H9 (cell line): Measurements from ENCODE around the gene STIL. TPM values are rescaled to one million over a fixed set of nuclear protein-coding genes. Genes with fewer than 3 reads are reported as not detected.

Experiments
- DNase-seq: peaks from one replicate; pipeline ENCODE4 v3.0.0-alpha.2; 2017
- H2AFZ ChIP-seq: one replicate; pipeline ENCODE4 v1.6.1; 2013; ENCODE audit warnings: mild to moderate bottlenecking, low read length, control low read depth, moderate library complexity
- H2AK5ac ChIP-seq: 2 replicates; pipeline ENCODE4 v1.6.1; 2013; ENCODE audit warnings: low read length, control low read depth, mixed read lengths; ENCODE audit not compliant: insufficient read length
- H2BK120ac ChIP-seq: one replicate; pipeline ENCODE4 v1.6.1; 2013; ENCODE audit warnings: low read depth, mild to moderate bottlenecking, low read length, control low read depth, inconsistent platforms; ENCODE audit not compliant: poor library complexity, severe bottlenecking
- H2BK12ac ChIP-seq: 2 replicates; pipeline ENCODE4 v1.6.1; 2013; ENCODE audit warnings: low read length, control low read depth, mixed read lengths, low read depth; ENCODE audit not compliant: insufficient read length
- H2BK15ac ChIP-seq: 2 replicates; pipeline ENCODE4 v1.6.1; 2013; ENCODE audit warnings: low read depth, low read length, control low read depth
- H2BK20ac ChIP-seq: one replicate; pipeline ENCODE4 v1.6.1; 2013; ENCODE audit warnings: low read depth, mild to moderate bottlenecking, low read length, control low read depth, inconsistent platforms; ENCODE audit not compliant: poor library complexity, severe bottlenecking
- H2BK5ac ChIP-seq: 2 replicates; pipeline ENCODE4 v1.6.1; 2013; ENCODE audit warnings: low read length, control low read depth, mixed read lengths; ENCODE audit not compliant: insufficient read length
- H3K14ac ChIP-seq: 2 replicates; pipeline ENCODE4 v1.6.1; 2013; ENCODE audit warnings: low read length, control low read depth; ENCODE audit not compliant: insufficient read depth
- H3K18ac ChIP-seq: 2 replicates; pipeline ENCODE4 v1.6.1; 2013; ENCODE audit warnings: low read depth, mild to moderate bottlenecking, mixed read lengths, low read length, control low read depth; ENCODE audit not compliant: insufficient read length
- H3K23ac ChIP-seq: 2 replicates; pipeline ENCODE4 v1.6.1; 2013; ENCODE audit warnings: low read length, control low read depth, mixed read lengths, low read depth; ENCODE audit not compliant: insufficient read length
- H3K23me2 ChIP-seq: 2 replicates; pipeline ENCODE4 v1.6.1; 2013; ENCODE audit warnings: low read depth, mild to moderate bottlenecking, mixed read lengths, low read length, control low read depth; ENCODE audit not compliant: insufficient read length, poor library complexity, severe bottlenecking
- H3K27ac ChIP-seq: 2 replicates; pipeline ENCODE4 v1.5.1; 2013; ENCODE audit warnings: low read length, control low read depth, mixed read lengths, low read depth; ENCODE audit not compliant: insufficient read length
- H3K27me3 ChIP-seq: 2 replicates; pipeline ENCODE4 v1.6.1; 2013; ENCODE audit warnings: low read length, control low read depth, inconsistent platforms; ENCODE audit not compliant: insufficient read depth
- H3K4ac ChIP-seq: 2 replicates; pipeline ENCODE4 v1.6.1; 2013; ENCODE audit warnings: low read depth, mild to moderate bottlenecking, control low read depth, inconsistent platforms, low read length, moderate library complexity
- H3K4me1 ChIP-seq: 2 replicates; pipeline ENCODE4 v1.6.1; 2013; ENCODE audit warnings: low read length, control low read depth, inconsistent platforms; ENCODE audit not compliant: insufficient read depth
- H3K4me2 ChIP-seq: 2 replicates; pipeline ENCODE4 v1.6.1; 2013; ENCODE audit warnings: low read length, control low read depth, mixed read lengths; ENCODE audit not compliant: insufficient read length, insufficient read depth
- H3K56ac ChIP-seq: 2 replicates; pipeline ENCODE4 v1.6.1; 2013; ENCODE audit warnings: low read depth, mild to moderate bottlenecking, mixed read lengths, low read length, control low read depth; ENCODE audit not compliant: insufficient read length
- H3K79me1 ChIP-seq: 2 replicates; pipeline ENCODE4 v1.6.1; 2013; ENCODE audit warnings: low read depth, mild to moderate bottlenecking, moderate library complexity, low read length, control low read depth, inconsistent platforms; ENCODE audit not compliant: insufficient read depth, poor library complexity, severe bottlenecking
- H3K79me2 ChIP-seq: 2 replicates; pipeline ENCODE4 v1.6.1; 2013; ENCODE audit warnings: low read length, control low read depth, inconsistent platforms; ENCODE audit not compliant: insufficient read depth
- H3K9ac ChIP-seq: 2 replicates; pipeline ENCODE4 v1.6.1; 2013; ENCODE audit warnings: low read length, control low read depth, mixed read lengths; ENCODE audit not compliant: insufficient read length; ENCODE audit errors: extremely low read depth
- H3K9me3 ChIP-seq: one replicate; pipeline ENCODE4 v1.6.1; 2013; ENCODE audit warnings: low read depth, low read length, inconsistent platforms; ENCODE audit not compliant: control insufficient read depth
- H3T11ph ChIP-seq: one replicate; pipeline ENCODE4 v1.6.1; 2013; ENCODE audit warnings: mild to moderate bottlenecking, low read length, control low read depth, inconsistent platforms
- H4K20me1 ChIP-seq: one replicate; pipeline ENCODE4 v1.6.1; 2013; ENCODE audit not compliant: control insufficient read depth, insufficient read length, insufficient read depth
- H4K5ac ChIP-seq: 2 replicates; pipeline ENCODE4 v1.6.1; 2013; ENCODE audit warnings: low read depth, mild to moderate bottlenecking, mixed read lengths, low read length, control low read depth; ENCODE audit not compliant: insufficient read length
- H4K8ac ChIP-seq: replicated peaks from 2 replicates; pipeline ENCODE4 v1.6.1; 2013; ENCODE audit warnings: low read length, control low read depth, mixed read lengths, low read depth; ENCODE audit not compliant: insufficient read length
- H4K91ac ChIP-seq: 2 replicates; pipeline ENCODE4 v1.6.1; 2013; ENCODE audit warnings: low read depth, mild to moderate bottlenecking, moderate library complexity, mixed read lengths, low read length, control low read depth; ENCODE audit not compliant: insufficient read length
- H3K27ac Mint-ChIP-seq, 3 experiments: 2 replicates in 2 of 3; 3 replicates in 1 of 3; pipeline ENCODE4 v1.8.0; 2020 to 2021; ENCODE audit warnings: mixed read lengths in 3 of 3, mild to moderate bottlenecking in 1 of 3, moderate library complexity in 1 of 3
- H3K27me3 Mint-ChIP-seq: 2 replicates; pipeline ENCODE4 v1.8.0; 2021; ENCODE audit warnings: low read depth, mild to moderate bottlenecking, moderate library complexity, mixed read lengths
- H3K36me3 Mint-ChIP-seq, 3 experiments: 2 replicates in 2 of 3; 3 replicates in 1 of 3; pipeline ENCODE4 v1.8.0; 2020 to 2021; ENCODE audit warnings: low read depth in 3 of 3, mixed read lengths in 3 of 3; ENCODE audit not compliant: insufficient read depth in 1 of 3
- H3K4me1 Mint-ChIP-seq, 2 experiments: 2 replicates each; pipeline ENCODE4 v1.8.0; 2020; ENCODE audit warnings: mixed read lengths in 2 of 2
- H3K4me3 Mint-ChIP-seq, 2 experiments: 2 replicates in 1 of 2; 3 replicates in 1 of 2; pipeline ENCODE4 v1.8.0; 2020 to 2021; ENCODE audit warnings: mild to moderate bottlenecking in 2 of 2, mixed read lengths in 2 of 2, moderate library complexity in 1 of 2
- H3K9me3 Mint-ChIP-seq, 2 experiments: 2 replicates in 1 of 2; 3 replicates in 1 of 2; pipeline ENCODE4 v1.8.0; 2020; ENCODE audit warnings: mild to moderate bottlenecking in 2 of 2, mixed read lengths in 2 of 2, moderate library complexity in 1 of 2
- CTCF ChIP-seq: fragments of 200-600 bp; sonication (generic); conservative IDR thresholded peaks from 3 replicates; pipeline ENCODE4 v1.8.0; 2021; ENCODE audit warnings: antibody characterized with exemption, mild to moderate bottlenecking
- WGBS: extraction: QIAGEN DNeasy Blood & Tissue Kit; methylation state at CpG from one replicate; pipeline ENCODE4 v1.1.7; 2013; ENCODE audit warnings: missing lambda C conversion rate, low lambda C conversion rate, mixed read lengths; ENCODE audit not compliant: insufficient read length; ENCODE audit errors: extremely low coverage; 5-methylcytosine and 5-hydroxymethylcytosine counted together
- total RNA-seq: library from RNA; stranded (reverse); gene quantifications from 2 replicates; pipeline ENCODE4 v1.2.1, GENCODE V29; 2021

STIL gene
- total RNA-seq, 1 experiment from 2014 or later, result 26.6 TPM

- no peak overlapping the region for H2BK12ac ChIP-seq
- peaks cover 40% of the 10 kb centered on the region for H3K27me3 Mint-ChIP-seq
- no peak overlapping the region for H4K91ac ChIP-seq
- no peaks in the 10 kb centered on the region; the same call in 1 of the 2 replicates for H3K4me1 ChIP-seq
- WGBS, result no CpG with 5 or more reads among the region's 29 CpGs
- H3K4me3 Mint-ChIP-seq, result no peak overlapping the region; a peak in 1 of 5 replicates
- H2BK120ac ChIP-seq, result no peak overlapping the region
- H2AK5ac ChIP-seq, result no peak overlapping the region
- no peak overlapping the region for H4K5ac ChIP-seq
- H3K9me3 Mint-ChIP-seq, result no peaks in the 10 kb centered on the region
- H3K9ac ChIP-seq, result no peak overlapping the region
- DNase-seq, result no peak
- H3K23me2 ChIP-seq, result no peaks in the 10 kb centered on the region
- H4K20me1 ChIP-seq, result no peaks in the 10 kb centered on the region
- no peak overlapping the region for H3K18ac ChIP-seq
- no peak overlapping the region for H3K56ac ChIP-seq
- H3K27ac Mint-ChIP-seq, result no peak overlapping the region
- H2BK5ac ChIP-seq, result no peak overlapping the region
- no peak overlapping the region for H3K4me2 ChIP-seq
- H3K4me1 Mint-ChIP-seq, result no peaks in the 10 kb centered on the region
- no peak overlapping the region for H3K14ac ChIP-seq
- H3K36me3 Mint-ChIP-seq, result no peaks in the 10 kb centered on the region
- TF ChIP-seq CTCF, result no peak
- no peak overlapping the region for H2BK15ac ChIP-seq
- no peaks in the 10 kb centered on the region for H3K79me1 ChIP-seq
- H4K8ac ChIP-seq, result no peak overlapping the region
- no peak overlapping the region for H3T11ph ChIP-seq
- no peak overlapping the region for H2AFZ ChIP-seq
- H3K79me2 ChIP-seq, result no peaks in the 10 kb centered on the region
- no peak overlapping the region for H2BK20ac ChIP-seq
- no peak overlapping the region for H3K27ac ChIP-seq
- no peak overlapping the region for H3K4ac ChIP-seq
- H3K9me3 ChIP-seq, result no peaks in the 10 kb centered on the region
- no peak overlapping the region for H3K23ac ChIP-seq
- H3K27me3 ChIP-seq, result peaks cover 49% of the 10 kb centered on the region
Observed at GRCh38 chr1:47219590-47220220, 94.2 kb downstream of the STIL start.
